ENCODE measurements around the gene NUTM1. TPM values are rescaled to one million over a fixed set of nuclear protein-coding genes. Genes with fewer than 3 reads are reported as not detected.
"Not testable (repeated sequence)": the region's sequence is repeated elsewhere in the genome, so short reads cannot be mapped to it uniquely, and the experiment has no call there.

The NUTM1 gene
- total RNA-seq, 1 experiment from 2014 or later = not detected

DNA sequence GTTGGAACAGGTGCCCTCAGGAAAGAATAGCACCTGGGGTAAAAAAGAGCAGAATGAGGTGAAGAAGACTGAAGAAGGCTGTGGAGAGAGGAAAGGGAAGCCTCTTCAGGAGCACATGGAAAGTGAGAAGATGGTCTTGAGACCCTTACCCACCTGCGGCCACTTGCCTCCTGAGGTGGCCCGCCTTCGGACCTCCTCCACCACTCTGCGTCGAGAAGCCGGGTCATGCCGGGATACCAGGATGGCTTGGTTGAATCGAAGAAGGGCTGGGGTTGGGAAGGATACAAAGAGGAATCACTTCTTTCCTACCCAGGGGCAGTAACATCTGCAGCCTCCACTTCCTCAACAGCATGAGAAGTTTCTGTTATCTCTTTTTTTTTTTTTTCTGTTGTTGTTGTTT, 20.9 kb downstream of the NUTM1 start:
- DNase-seq (ENCODE audit: extremely low read depth, low read depth) = no peak

DNA sequence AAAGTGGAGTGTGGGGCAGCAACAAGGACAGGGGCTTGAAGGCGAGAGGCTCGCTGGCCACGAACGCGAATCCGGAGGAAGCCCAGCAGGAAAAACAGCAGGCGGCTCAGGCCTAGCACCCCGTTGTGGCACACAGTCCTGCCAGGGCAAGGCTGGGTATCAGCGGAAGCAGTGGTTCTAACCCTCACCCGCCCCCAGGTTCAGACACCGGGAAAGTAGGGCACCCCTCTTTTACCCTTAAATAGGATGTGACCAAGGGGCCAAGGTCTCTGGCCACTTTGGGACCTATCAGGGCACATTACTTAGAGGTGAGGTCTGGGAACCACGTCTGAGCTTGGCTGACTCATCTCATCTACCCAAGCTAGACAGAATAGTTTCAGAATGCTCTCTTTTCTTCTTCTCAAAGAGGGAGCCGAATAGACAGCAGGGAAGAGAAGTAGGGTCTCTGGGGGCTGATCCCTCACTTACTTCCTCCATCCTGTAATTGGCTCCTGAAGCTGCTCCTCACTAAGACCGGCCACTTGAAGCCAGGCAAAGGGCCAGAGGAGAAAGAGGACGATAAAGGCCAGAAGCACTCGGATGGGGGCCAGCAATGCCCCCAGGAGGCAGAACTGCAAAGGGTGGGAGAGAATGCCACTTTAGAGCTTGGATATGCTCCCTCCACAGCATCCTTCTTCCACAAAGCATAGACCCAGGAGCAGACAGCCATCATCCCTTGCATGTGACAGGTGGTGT, 22.1 kb downstream of the NUTM1 start:
- DNase-seq (ENCODE audit: extremely low read depth, low read depth) = no peak

DNA sequence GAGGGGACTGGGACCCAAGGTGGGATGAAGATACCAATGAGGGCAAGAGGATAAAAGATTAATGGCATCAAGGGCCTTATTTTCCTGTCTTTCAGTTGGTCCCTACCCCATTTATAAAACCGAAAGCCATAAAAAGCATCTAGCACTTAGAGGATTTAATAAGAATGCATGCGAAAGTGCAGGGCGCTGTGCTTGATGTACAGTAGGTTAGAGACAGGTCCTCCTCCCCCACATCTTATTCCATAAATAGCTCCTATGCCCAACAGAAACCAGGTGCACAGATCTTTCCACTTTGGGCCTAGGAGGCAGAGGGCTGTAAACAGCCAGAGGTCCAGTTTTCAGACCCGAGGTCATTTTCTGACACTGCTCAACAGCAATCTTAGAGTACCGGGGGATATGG, 22.7 kb downstream of the NUTM1 start:
- DNase-seq (ENCODE audit: extremely low read depth, low read depth) = no peak

DNA sequence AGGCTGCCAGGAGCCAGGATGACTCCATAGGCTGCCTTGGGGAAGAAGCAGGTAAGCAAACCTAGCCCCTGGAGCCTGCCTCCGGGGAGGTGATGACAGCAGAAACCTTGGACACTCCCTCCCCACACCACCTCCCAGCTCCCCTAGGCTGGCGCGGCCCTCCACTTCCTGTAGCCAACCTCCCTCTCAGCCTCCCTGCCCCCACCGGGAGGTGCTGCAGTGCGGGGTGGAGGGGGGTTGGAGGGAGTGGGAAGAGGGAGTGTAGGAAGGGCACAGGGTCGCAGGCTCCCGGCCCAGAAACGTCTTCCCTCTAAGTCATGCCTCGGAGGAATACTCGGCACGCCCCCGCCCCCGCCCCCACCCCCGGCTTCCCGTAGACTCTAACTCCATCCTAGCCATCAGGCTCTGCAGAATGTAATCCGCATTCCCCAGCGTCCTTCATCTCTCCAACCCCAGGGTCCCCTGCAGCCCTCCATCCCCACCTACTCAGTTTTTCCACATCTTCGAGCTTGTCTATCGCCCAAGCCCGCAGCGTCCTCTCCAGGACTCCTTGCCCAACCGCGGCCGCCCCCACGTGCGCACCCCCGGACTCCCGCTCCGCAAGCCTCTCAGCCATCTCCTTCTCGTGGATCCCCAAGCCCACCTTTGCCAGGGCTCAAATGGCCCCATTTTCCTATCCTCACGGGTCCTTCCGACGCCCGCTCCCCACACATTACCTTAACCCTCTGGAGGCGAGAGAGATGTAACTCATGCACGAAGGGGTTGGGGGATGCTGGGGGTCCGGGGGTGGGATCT, 23.4 kb downstream of the NUTM1 start:
- peak; percentile 16 for DNase-seq (ENCODE audit: extremely low read depth, low read depth)

DNA sequence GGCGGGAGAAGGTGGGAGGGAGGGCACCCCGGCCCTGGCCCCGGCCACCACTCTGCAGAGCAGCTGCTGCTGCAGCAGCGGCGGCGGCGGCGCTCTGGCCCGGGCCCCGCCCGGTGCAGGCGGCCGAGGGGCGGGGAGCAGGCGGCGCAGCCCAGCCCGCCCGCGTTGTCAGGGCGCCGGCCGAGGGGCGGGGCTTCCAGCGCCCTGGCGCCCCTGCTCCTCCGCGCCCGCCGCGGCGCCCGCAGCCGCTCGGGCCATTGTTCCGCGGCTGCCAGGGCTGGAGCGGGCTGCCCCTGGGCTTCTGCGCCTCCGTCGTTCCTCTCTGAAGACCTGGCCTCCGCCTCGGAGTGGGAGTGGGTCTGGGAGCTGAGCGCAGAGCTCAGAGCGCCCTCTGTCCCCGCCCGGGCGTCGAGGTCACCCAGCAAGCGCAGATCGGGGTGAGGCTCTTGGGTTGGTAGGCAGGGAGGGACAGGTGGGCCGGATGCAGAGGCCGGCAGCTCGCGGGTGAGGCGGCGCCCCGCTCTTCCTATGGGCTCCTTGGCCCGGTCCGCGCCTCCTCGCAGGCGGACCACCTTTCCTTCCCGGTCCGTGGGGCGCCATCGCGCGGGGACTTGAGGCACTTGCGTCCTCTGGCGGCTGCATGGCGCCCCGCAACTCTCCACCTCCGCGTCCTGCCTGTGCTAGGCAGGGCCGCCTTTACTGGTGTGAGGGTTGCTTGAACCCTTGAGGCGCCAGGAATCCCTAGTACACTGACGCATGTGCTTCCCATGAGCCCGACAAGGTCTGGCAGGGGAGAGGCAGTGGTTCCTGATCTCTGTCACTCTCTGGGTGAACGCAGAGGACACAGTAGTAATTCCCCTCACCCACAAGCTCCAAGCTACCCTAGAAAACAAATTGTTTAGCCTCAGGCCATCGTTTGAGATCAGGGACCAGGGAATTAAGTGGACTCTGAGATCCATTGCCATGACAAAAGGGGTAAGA, 24.3 kb downstream of the NUTM1 start, which contains the start of gene LPCAT4:
Gene LPCAT4, minus strand, starts transcription at position 96 of the 981 bp plus-strand sequence. CDS start 96 bp downstream, outside the sequence.
- DNase-seq (ENCODE audit: extremely low read depth, low read depth) = peak; percentile 68

DNA sequence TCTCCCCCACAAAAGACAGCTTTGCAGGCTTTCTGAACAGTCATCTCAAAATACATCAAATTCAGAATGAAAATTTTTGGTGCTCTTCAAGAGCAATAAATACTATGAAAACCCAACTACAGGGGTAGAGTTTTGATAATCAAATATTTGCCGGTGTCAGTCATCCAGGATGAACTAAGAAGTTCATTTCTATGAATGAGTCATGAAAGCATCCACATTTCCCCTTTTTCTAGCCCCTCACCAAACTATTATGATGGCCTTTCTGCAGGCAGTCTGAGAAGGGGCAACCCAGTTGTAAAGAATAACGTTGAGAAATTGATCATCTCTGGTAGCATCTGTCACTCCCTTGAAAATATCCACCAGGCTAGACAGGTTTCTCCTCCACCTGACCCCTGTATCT, 27.0 kb downstream of the NUTM1 start:
- no peak for DNase-seq (ENCODE audit: extremely low read depth, low read depth)

DNA sequence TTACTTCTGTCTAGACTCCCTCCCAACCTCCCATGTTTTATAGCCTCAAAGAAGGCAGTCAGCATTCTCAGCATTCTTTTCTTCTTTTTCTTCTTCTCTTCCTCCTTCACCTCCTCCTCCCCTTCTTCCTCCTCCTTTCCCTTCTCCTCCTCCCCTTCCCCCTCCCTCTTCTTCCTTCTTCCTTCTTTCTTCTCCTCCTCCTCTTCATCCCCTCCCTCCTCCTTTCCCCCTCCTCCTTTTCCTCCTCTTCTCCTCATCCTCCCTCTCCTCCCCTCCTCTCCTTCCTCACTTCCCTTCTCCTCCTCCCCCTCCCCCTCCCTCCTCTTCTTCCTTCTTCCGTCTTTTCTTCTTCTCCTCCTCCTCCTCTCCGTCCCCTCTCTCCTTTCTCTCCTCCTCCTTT, 27.5 kb downstream of the NUTM1 start:
- no peak for DNase-seq (ENCODE audit: extremely low read depth, low read depth)

DNA sequence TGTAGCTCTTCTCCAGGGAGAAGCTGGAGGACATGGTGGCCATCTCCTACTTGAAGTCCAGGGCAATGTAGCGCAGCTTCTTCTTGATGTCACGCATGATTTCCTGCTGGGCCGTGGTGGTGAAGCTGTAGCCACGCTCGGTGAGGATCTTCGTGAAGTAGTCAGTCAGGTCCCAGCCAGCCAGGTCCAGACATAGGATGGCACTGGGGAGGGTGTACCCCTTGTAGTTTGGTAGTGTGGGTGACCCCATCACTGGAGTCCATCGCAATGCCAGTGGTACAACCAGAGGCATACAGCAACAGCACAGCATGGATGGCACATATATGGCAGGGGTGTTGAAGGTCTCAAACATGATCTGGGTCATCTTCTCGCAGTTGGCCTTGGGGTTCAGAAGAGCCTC, 30.8 kb downstream of the NUTM1 start:
- DNase-seq (ENCODE audit: extremely low read depth, low read depth) = no peak

DNA sequence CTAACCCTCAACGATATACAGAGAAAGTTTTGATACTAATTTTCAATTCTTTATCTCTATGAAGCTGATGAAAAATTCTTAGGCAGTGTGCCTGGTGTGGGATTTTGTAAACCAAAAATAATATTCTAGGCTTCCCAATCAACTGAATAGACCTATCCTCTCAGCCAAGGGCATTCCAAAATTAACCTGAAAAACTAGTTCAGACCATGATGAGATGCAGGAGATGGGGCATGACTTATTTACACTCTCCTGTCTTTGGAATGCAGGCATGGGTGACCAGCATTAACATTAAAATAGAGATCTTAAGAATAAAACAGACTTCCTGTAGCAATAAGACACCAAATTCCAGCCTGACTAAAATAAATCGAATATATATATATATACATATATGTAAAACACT, 31.7 kb downstream of the NUTM1 start:
- DNase-seq (ENCODE audit: extremely low read depth, low read depth) = no peak

DNA sequence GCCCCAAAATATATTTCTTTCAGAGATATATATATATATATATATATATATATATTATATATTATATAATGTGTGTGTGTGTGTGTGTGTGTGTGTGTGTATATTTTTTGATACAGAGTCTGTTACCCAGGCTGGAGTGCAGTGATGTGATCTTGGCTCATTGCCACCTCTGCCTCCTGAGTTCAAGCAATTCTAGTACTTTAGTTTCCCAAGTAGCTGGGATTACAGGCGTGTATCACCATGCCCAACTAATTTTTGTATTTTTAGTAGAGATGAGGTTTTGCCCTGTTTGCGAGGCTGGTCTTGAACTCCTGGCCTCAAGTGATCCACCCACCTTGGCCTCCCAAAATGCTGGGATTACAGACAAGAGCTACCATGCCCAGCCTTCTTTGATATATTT, 32.4 kb downstream of the NUTM1 start:
- DNase-seq (ENCODE audit: extremely low read depth, low read depth) = not testable (repeated sequence)

DNA sequence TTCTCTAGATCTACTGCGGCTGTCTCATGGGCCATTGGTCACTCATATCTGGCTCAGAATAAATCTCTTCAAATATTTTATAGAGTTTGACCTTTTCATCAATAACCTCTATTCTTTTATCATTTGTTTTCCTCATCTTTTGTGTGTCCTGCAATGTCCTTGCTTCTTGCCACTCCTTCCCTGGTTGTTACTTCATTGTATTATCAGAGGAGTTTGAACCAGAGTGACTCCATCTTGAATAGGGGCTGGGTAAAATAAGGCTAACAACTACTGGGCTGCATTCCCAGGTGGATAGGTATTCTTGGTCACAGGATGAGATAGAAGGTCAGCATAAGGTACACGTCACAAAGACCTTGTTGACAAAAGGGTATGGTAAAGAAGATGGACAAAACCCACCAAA, 33.7 kb downstream of the NUTM1 start:
- DNase-seq (ENCODE audit: extremely low read depth, low read depth) = no peak

DNA sequence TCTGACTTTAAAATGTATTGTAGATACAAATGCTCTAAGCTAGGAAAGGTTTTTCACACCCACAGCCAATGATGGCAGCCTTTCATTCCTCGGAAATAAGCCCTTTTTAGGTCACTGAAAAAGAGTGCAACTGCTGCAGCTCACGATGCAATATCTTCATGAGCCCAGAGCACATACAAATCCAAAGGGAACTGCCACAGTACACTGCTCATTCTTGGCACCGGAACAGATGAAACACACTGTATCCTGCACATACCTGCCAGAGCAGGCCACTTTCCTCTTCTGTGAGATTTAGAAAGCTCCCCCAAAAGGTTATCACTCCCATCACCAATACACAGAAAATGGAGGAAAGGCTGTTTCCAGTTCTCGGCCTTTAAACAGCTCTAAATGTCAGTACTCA, 37.4 kb downstream of the NUTM1 start:
- DNase-seq (ENCODE audit: extremely low read depth, low read depth) = not testable (repeated sequence)

DNA sequence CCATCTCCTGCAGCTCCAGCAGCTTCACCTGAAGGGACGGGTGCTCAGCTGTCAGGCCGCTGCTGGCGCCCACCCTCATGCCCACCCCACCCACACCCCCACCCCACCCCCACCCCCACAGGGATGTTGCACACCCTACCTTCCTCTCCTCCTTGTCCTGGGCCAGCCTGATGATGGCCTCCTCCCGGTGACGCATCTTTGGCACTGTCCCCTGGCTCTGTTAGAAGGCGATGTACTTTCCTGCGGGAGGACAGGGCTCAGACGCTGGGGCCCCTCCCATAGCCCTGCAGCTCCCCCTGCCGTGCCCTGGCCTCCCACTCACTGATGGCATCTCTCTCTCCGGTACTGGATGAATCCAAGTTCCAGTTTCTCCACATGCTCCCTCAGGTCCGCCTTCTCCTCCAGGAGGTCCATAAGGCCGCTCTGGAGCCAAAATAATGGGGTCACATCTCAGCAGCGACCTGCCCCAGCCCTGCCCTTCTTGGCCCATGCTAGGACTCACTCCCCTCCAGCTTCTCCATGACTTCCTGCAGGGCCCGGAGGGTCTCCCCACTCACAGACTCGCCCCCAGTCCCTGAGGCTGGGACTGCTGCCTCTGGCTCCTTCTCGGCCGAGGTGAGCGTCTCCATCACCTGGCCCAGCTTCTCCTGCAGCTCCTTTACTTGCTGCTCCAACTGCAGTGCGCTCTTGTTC, 38.9 kb downstream of the NUTM1 start:
- not testable (repeated sequence) for DNase-seq (ENCODE audit: extremely low read depth, low read depth)

DNA sequence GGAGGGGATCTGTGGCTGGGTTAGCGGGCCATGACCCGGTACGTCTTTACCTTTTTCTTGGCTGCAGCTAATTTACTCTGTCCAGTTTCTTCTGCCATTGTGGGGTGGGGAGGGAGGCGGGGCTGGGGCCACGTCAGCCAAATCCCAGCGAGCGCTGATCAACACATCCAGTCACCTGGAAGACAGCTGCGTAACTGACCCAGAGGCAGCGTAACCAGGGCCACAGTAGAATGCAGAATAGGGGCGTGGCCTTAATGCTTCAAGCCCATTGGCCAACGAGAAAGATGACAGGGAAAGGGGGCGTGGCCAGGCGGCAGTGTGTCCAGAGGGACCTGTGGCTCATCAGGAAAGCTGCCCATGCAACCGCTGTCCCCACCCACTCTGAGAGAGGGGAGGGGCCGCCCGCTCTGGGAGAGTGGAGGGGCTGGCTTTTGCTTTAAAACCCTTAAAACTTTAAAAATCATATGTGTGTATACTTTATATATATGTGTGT, 46.5 kb downstream of the NUTM1 start:
- DNase-seq (ENCODE audit: extremely low read depth, low read depth) = not testable (repeated sequence)

DNA sequence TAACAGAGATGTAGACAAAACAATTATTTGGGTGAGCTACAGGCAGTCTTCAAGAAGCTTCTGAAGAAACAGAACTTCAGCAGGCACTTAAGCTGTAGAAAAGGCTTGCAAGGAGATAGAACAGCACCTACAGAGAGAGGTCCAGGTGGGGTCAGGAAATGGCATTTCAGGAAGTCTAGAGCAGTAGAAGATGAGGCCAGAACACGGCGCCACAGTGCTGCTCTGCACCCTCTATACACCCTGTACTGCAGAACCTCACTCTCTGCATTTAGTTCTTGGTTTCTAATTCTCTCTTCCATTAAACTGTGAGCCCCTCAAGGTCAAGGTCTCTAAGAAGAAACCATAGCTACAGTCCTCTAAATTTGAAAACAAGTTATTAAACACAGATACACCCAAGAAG, 49.9 kb downstream of the NUTM1 start:
- DNase-seq (ENCODE audit: extremely low read depth, low read depth) = not testable (repeated sequence)

DNA sequence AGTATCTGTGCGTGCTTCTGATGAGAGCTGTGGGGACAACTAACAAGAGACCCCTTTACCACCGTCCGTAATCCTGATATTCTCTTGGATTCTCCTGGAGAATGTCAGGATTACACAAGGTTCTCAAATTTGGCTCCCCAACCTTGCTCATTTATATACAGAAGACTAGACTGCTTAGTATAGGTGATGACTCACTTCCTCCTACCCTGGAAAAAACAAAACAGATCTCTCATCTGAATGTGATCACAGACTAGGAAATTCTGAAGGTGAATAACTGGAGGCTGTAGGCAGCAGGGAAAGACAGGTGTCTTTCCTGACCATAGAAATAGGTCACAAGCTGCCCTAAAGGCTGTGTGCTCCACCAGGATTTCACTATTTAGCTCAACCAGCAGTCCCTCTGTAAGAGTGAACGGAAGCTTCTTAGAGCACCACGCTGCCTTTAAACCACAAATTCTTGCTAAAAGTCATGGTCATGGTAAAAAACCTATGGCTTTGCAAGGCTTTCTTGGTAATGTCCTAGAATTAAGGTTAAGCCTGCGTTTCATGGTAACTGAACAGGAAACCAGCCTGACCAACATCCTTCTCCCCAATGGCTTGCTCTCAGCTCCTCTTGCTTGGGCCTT, 54.6 kb downstream of the NUTM1 start:
- not testable (repeated sequence) for DNase-seq (ENCODE audit: extremely low read depth, low read depth)

DNA sequence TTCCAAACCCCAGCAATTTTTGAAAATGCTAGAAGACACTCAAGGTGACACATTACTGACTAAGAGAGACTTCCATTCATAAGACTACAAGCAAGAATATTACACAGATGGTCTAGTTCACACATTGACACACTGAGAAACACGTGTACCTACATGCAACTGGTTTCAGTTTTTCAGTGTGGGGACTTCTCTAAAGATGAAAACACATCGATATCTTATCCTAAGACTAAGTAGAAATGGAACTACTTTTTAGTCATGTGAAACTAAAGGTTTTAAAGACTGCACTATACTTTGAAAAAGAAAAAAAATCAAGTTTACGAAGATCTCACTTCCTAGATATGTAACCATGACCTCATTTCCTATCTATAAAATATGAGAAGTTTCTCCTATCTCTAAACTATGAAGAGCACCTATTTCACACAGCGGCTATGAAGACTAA, 60.1 kb downstream of the NUTM1 start:
- DNase-seq (ENCODE audit: extremely low read depth, low read depth) = not testable (repeated sequence)

DNA sequence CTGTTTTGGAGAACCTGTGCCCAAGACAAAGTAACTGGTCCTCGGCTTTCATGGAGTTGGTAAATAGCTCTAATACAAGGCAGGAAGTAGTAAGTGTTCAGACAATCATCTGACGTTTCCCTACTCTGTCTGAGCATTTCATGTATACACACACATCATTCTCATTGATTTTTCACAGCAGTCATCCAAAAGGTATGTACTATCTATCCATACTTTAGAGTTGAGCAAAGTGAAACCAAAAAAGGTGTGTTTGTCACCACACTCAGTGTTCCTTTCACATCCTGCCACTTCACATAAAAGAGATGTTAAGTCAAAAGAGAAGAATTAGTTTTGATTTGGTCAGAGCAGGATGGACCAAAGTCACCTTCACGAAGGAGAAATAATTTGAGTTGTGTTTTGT, 60.8 kb downstream of the NUTM1 start:
- DNase-seq (ENCODE audit: extremely low read depth, low read depth) = not testable (repeated sequence)
